HepG2 (cell line): ENCODE measurements around the gene GTF2H4. TPM values are rescaled to one million over a fixed set of nuclear protein-coding genes. Genes with fewer than 3 reads are reported as not detected.
A peak's percentile ranks its signal among the peaks of the same experiment; 100 is the strongest.

Source experiments
- CEBPB ChIP-seq: IDR thresholded peaks from 2 replicates; pipeline ENCODE4 v1.6.1; 2011; ENCODE audit warnings: low read depth, low read length, improper control_type of control experiment, borderline replicate concordance
- CEBPG ChIP-seq: IDR thresholded peaks from 2 replicates; pipeline ENCODE4 v1.6.1; 2016
- CENPBD1 ChIP-seq: sonication (generic); formaldehyde crosslinking; IDR thresholded peaks from 2 replicates; pipeline ENCODE4 v1.8.0; 2022; ENCODE audit warnings: missing genetic modification reagents, low read depth, mild to moderate bottlenecking, borderline replicate concordance
- FOXO1 ChIP-seq: sonication (generic); formaldehyde crosslinking; IDR thresholded peaks from 2 replicates; pipeline ENCODE4 v1.4.0; 2020; ENCODE audit warnings: missing genetic modification reagents
- GABPB1 ChIP-seq: IDR thresholded peaks from 2 replicates; pipeline ENCODE4 v1.6.1; 2016; ENCODE audit warnings: mild to moderate bottlenecking, missing genetic modification reagents, moderate library complexity, missing compliant biosample characterization
- IRF2 ChIP-seq: IDR thresholded peaks from 2 replicates; pipeline ENCODE4 v1.6.1; 2018; ENCODE audit warnings: missing genetic modification reagents, missing compliant biosample characterization
- PCBP1 ChIP-seq: fragments of 200-400 bp; formaldehyde crosslinking; IDR thresholded peaks from 2 replicates; pipeline ENCODE4 v1.6.1; 2017; ENCODE audit warnings: mild to moderate bottlenecking, low read depth, low read length, borderline replicate concordance
- POLR2AphosphoS2 ChIP-seq: IDR thresholded peaks from 2 replicates; pipeline ENCODE4 v1.6.1; 2011; ENCODE audit warnings: low read depth, low read length, improper control_type of control experiment
- PRMT3 ChIP-seq: sonication (generic); formaldehyde crosslinking; IDR thresholded peaks from 2 replicates; pipeline ENCODE4 v1.8.1; 2022; ENCODE audit warnings: low read depth, mild to moderate bottlenecking, moderate library complexity, missing genetic modification reagents, borderline replicate concordance
- SAFB2 ChIP-seq: sonication (generic); formaldehyde crosslinking; IDR thresholded peaks from 2 replicates; pipeline ENCODE4 v1.5.1; 2020; ENCODE audit warnings: missing genetic modification reagents, low read depth, mild to moderate bottlenecking, borderline replicate concordance
- SIX1 ChIP-seq: sonication (generic); formaldehyde crosslinking; IDR thresholded peaks from 2 replicates; pipeline ENCODE4 v1.4.0; 2020; ENCODE audit warnings: missing genetic modification reagents, borderline replicate concordance
- SMAD9 ChIP-seq: sonication (generic); formaldehyde crosslinking; IDR thresholded peaks from 2 replicates; pipeline ENCODE4 v1.5.1; 2020; ENCODE audit warnings: mild to moderate bottlenecking, missing genetic modification reagents
- ZFP41 ChIP-seq: sonication (generic); formaldehyde crosslinking; IDR thresholded peaks from 2 replicates; pipeline ENCODE4 v1.4.0; 2020; ENCODE audit warnings: mild to moderate bottlenecking, missing genetic modification reagents, borderline replicate concordance
- ZNF121 ChIP-seq: sonication (generic); formaldehyde crosslinking; IDR thresholded peaks from 2 replicates; pipeline ENCODE4 v1.5.0; 2020; ENCODE audit warnings: mild to moderate bottlenecking, missing genetic modification reagents
- ZNF564 ChIP-seq: sonication (generic); formaldehyde crosslinking; IDR thresholded peaks from 2 replicates; pipeline ENCODE4 v1.8.1; 2023; ENCODE audit warnings: mild to moderate bottlenecking, missing genetic modification reagents
- ZNF710 ChIP-seq: sonication (generic); formaldehyde crosslinking; IDR thresholded peaks from 2 replicates; pipeline ENCODE4 v1.5.0; 2020; ENCODE audit warnings: mild to moderate bottlenecking, missing genetic modification reagents, borderline replicate concordance
- ZSCAN5A ChIP-seq: sonication (generic); formaldehyde crosslinking; IDR thresholded peaks from 2 replicates; pipeline ENCODE4 v1.8.0; 2022; ENCODE audit warnings: mild to moderate bottlenecking, missing genetic modification reagents, borderline replicate concordance
- polyA plus RNA-seq, 8 experiments: library from polyadenylated mRNA; depleted of rRNA in 3 of 8; stranded (reverse) in 7 of 8; unstranded in 1 of 8; fragments of >200 nt; fragmentation: Illumina TruSeq in 4 of 8; extraction: Trizol in 4 of 8; gene quantifications; 2 replicates each; pipeline versions ENCODE4 v1.2.1 to v1.2.3, GENCODE V29; 2011 to 2016; ENCODE audit warnings: low read depth in 4 of 8, missing spikeins in 1 of 8, mixed read lengths in 1 of 8; ENCODE audit not compliant: insufficient read depth in 1 of 8
- total RNA-seq, 5 experiments: library from RNA; depleted of rRNA; stranded (reverse); fragments of >200 nt; fragmentation: Illumina TruSeq; extraction: Trizol; gene quantifications; 2 replicates each; pipeline ENCODE4 v1.2.3, GENCODE V29; 2016; ENCODE audit warnings: low read depth in 1 of 5
- TF ChIP-seq, protein P1 (sequence below): sonication (generic); formaldehyde crosslinking; IDR thresholded peaks from 2 replicates; pipeline ENCODE4 v1.5.1; 2020; ENCODE audit warnings: mild to moderate bottlenecking, missing genetic modification reagents, moderate library complexity
- TF ChIP-seq, protein P2 (sequence below): sonication (generic); formaldehyde crosslinking; IDR thresholded peaks from 2 replicates; pipeline ENCODE4 v1.5.0; 2020; ENCODE audit warnings: mild to moderate bottlenecking, missing genetic modification reagents

Gene GTF2H4
- total and polyA plus RNA-seq, 2 of the 13 experiments (the other 11 are each of a cell fraction or from before 2014, with no cell fraction given) = 15.9 to 49.3 TPM

GRCh38 chr6:30907758-30908591 lies at the start of gene GTF2H4 (continued):
- TF ChIP-seq, protein P1, sequence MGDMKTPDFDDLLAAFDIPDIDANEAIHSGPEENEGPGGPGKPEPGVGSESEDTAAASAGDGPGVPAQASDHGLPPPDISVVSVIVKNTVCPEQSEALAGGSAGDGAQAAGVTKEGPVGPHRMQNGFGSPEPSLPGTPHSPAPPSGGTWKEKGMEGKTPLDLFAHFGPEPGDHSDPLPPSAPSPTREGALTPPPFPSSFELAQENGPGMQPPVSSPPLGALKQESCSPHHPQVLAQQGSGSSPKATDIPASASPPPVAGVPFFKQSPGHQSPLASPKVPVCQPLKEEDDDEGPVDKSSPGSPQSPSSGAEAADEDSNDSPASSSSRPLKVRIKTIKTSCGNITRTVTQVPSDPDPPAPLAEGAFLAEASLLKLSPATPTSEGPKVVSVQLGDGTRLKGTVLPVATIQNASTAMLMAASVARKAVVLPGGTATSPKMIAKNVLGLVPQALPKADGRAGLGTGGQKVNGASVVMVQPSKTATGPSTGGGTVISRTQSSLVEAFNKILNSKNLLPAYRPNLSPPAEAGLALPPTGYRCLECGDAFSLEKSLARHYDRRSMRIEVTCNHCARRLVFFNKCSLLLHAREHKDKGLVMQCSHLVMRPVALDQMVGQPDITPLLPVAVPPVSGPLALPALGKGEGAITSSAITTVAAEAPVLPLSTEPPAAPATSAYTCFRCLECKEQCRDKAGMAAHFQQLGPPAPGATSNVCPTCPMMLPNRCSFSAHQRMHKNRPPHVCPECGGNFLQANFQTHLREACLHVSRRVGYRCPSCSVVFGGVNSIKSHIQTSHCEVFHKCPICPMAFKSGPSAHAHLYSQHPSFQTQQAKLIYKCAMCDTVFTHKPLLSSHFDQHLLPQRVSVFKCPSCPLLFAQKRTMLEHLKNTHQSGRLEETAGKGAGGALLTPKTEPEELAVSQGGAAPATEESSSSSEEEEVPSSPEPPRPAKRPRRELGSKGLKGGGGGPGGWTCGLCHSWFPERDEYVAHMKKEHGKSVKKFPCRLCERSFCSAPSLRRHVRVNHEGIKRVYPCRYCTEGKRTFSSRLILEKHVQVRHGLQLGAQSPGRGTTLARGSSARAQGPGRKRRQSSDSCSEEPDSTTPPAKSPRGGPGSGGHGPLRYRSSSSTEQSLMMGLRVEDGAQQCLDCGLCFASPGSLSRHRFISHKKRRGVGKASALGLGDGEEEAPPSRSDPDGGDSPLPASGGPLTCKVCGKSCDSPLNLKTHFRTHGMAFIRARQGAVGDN = peak; percentile 89
- TF ChIP-seq SMAD9 (peak; percentile 76; the same call in 1 of the 2 replicates), PCBP1 (peak; percentile 97), CEBPB (no peak), POLR2AphosphoS2 (no peak), CEBPG (0 out of 2 replicates have a peak, but pooled peaks have one; percentile 40), GABPB1 (peak; percentile 97), ZFP41 (CRISPR knock-in tag) (no peak), CENPBD1 (CRISPR knock-in tag) (no peak), ZSCAN5A (CRISPR knock-in tag) (0 out of 2 replicates have a peak, but pooled peaks have one; percentile 90), PRMT3 (CRISPR knock-in tag) (no peak), SAFB2 (CRISPR knock-in tag) (no peak), IRF2 (CRISPR knock-in tag) (peak; percentile 99), ZNF710 (CRISPR knock-in tag) (peak; percentile 87; the same call in 1 of the 2 replicates), FOXO1 (peak; percentile 61; the same call in 1 of the 2 replicates), SIX1 (CRISPR knock-in tag) (peak; percentile 60; the same call in 1 of the 2 replicates), ZNF121 (CRISPR knock-in tag) (peak; percentile 67; the same call in 1 of the 2 replicates), ZNF564 (no peak)
- TF ChIP-seq, protein P2, sequence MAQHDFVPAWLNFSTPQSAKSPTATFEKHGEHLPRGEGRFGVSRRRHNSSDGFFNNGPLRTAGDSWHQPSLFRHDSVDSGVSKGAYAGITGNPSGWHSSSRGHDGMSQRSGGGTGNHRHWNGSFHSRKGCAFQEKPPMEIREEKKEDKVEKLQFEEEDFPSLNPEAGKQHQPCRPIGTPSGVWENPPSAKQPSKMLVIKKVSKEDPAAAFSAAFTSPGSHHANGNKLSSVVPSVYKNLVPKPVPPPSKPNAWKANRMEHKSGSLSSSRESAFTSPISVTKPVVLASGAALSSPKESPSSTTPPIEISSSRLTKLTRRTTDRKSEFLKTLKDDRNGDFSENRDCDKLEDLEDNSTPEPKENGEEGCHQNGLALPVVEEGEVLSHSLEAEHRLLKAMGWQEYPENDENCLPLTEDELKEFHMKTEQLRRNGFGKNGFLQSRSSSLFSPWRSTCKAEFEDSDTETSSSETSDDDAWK (CRISPR knock-in tag) = no peak
